Nephron (organoid): ENCODE data around the gene ANKRD39.
A peak's percentile ranks its signal among the peaks of the same experiment; 100 is the strongest.
"Not testable (repeated sequence)": the region's sequence is repeated elsewhere in the genome, so short reads cannot be mapped to it uniquely, and the experiment has no call there.

Experiments
- H3K27ac Mint-ChIP-seq, 3 experiments: 2 replicates each; pipeline ENCODE4 v1.8.0; 2020; ENCODE audit warnings: mixed read lengths in 3 of 3, mild to moderate bottlenecking in 2 of 3, moderate library complexity in 1 of 3
- H3K27me3 Mint-ChIP-seq: 2 replicates; pipeline ENCODE4 v1.8.0; 2021; ENCODE audit warnings: low read depth, mild to moderate bottlenecking, moderate library complexity, mixed read lengths
- H3K36me3 Mint-ChIP-seq: 2 replicates; pipeline ENCODE4 v1.8.0; 2020; ENCODE audit warnings: low read depth, mixed read lengths
- H3K4me1 Mint-ChIP-seq: 2 replicates; pipeline ENCODE4 v1.8.0; 2020; ENCODE audit warnings: mixed read lengths
- H3K4me3 Mint-ChIP-seq, 3 experiments: 2 replicates each; pipeline ENCODE4 v1.8.0; 2020; ENCODE audit warnings: mild to moderate bottlenecking in 3 of 3, mixed read lengths in 3 of 3, moderate library complexity in 2 of 3
- H3K9me3 Mint-ChIP-seq: 2 replicates; pipeline ENCODE4 v1.8.0; 2020; ENCODE audit warnings: mixed read lengths
- CTCF ChIP-seq, 3 experiments: fragments of 200-600 bp; sonication (generic); IDR thresholded peaks; one replicate each; pipeline ENCODE4 v1.5.0; 2021; ENCODE audit warnings: antibody characterized with exemption in 3 of 3; ENCODE audit not compliant: unreplicated experiment in 3 of 3

ANKRD39 gene

GRCh38 chr2:96866586-96866985, 8.8 kb upstream of the ANKRD39 start:
- H3K27ac Mint-ChIP-seq = peak overlapping the region; percentile 70 to 89 (median 79)
- peak overlapping the region; percentile 92 to 94 (median 93) for H3K4me3 Mint-ChIP-seq

GRCh38 chr2:96866149-96866548, 8.3 kb upstream of the ANKRD39 start:
- H3K27me3 Mint-ChIP-seq = no peaks in the 10 kb centered on the region
- H3K4me1 Mint-ChIP-seq = peaks cover 22% of the 10 kb centered on the region
- H3K27ac Mint-ChIP-seq = no peak overlapping the region
- H3K36me3 Mint-ChIP-seq = peaks cover 26% of the 10 kb centered on the region
- peak overlapping the region; percentile 72 to 92 (median 78) for H3K4me3 Mint-ChIP-seq
- TF ChIP-seq CTCF (IDR thresholded peaks at IDR 0.05; ENCODE audit: unreplicated experiment in 3 of 3) = no peak
- no peaks in the 10 kb centered on the region for H3K9me3 Mint-ChIP-seq

More at GRCh38 chr2:96866586-96866985, 8.8 kb upstream of the ANKRD39 start:
- Mint-ChIP-seq H3K4me1 (peaks cover 25% of the 10 kb centered on the region), H3K36me3 (peaks cover 24% of the 10 kb centered on the region), H3K27me3 (no peaks in the 10 kb centered on the region), H3K9me3 (no peaks in the 10 kb centered on the region)
- TF ChIP-seq CTCF (IDR thresholded peaks at IDR 0.05; ENCODE audit: unreplicated experiment in 3 of 3) = no peak

GRCh38 chr2:96865654-96866053, 7.8 kb upstream of the ANKRD39 start:
- peak overlapping the region; percentile 28 to 53 (median 44) for H3K27ac Mint-ChIP-seq
- H3K9me3 Mint-ChIP-seq = no peaks in the 10 kb centered on the region
- H3K4me3 Mint-ChIP-seq = peak overlapping the region; percentile 65 to 78 (median 72)
- H3K27me3 Mint-ChIP-seq = no peaks in the 10 kb centered on the region
- TF ChIP-seq CTCF (IDR thresholded peaks at IDR 0.05; ENCODE audit: unreplicated experiment in 3 of 3) = no peak
- peaks cover 26% of the 10 kb centered on the region for H3K36me3 Mint-ChIP-seq
- H3K4me1 Mint-ChIP-seq = peaks cover 17% of the 10 kb centered on the region

DNA sequence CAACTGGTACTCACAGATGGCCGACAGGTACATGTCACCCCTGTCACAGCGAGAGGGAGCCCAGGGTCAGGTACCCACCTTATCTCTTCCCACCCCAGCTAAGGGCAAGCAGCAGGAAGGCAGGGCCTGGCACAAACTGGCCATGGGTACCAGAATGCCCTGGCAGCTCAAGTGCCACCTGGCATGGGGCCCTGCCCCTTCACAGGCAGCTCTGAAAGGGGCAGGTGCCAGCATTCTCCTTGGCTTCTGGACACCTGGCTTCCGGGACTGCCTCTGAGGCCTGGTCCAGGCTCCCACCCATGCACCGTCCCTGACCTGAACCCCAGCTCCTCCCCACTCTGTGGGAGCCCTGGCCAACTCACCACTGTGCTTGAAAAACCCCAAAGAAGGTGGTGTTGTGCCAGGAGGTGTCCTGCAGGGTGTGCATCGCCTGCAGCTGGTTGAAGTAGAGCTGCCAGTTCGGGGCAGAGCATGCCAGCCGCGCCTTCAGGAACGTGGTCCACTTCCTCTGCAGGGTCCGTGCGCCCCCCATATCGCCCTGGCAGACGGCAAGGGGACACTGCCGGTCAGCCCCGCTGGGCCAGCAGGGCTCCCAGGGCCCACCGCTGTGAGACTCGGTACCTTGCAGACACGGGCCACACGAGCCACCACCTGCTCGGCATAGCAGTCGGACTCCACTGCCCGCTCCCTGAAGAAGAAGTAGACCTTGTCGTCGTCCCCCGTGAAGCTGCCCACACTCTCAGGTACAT, 6.7 kb upstream of the ANKRD39 start:
- Mint-ChIP-seq H3K27ac (no peak overlapping the region), H3K9me3 (no peaks in the 10 kb centered on the region), H3K4me1 (peaks cover 23% of the 10 kb centered on the region), H3K4me3 (no peak overlapping the region), H3K27me3 (no peaks in the 10 kb centered on the region), H3K36me3 (peaks cover 31% of the 10 kb centered on the region)
- TF ChIP-seq CTCF (IDR thresholded peaks at IDR 0.05; ENCODE audit: unreplicated experiment in 3 of 3) = no peak

GRCh38 chr2:96863575-96864342, 5.9 kb upstream of the ANKRD39 start:
- no peak for TF ChIP-seq CTCF (IDR thresholded peaks at IDR 0.05; ENCODE audit: unreplicated experiment in 3 of 3)
- peaks cover 31% of the 10 kb centered on the region for H3K36me3 Mint-ChIP-seq
- peak overlapping the region in 2 of 3 experiments; percentile 57 to 73 for H3K4me3 Mint-ChIP-seq
- H3K27me3 Mint-ChIP-seq = peaks cover 4% of the 10 kb centered on the region
- H3K4me1 Mint-ChIP-seq = peaks cover 30% of the 10 kb centered on the region
- no peak overlapping the region for H3K27ac Mint-ChIP-seq
- no peaks in the 10 kb centered on the region for H3K9me3 Mint-ChIP-seq

- peaks cover 31% of the 10 kb centered on the region for H3K36me3 Mint-ChIP-seq
Measured at GRCh38 chr2:96863056-96863455, 5.2 kb upstream of the ANKRD39 start.

More at GRCh38 chr2:96863056-96863455, 5.2 kb upstream of the ANKRD39 start:
- Mint-ChIP-seq H3K27ac (peak overlapping the region in 1 of 3 experiments; percentile 38), H3K4me3 (peak overlapping the region; percentile 25 to 73 (median 57)), H3K4me1 (peaks cover 32% of the 10 kb centered on the region)
- not testable (repeated sequence) for H3K9me3 Mint-ChIP-seq, H3K27me3 Mint-ChIP-seq
